Gastrocnemius medialis (tissue), 4 donors: ENCODE measurements around the gene SH2D4B.

Experiments used
- POLR2A ChIP-seq, 2 donors: fragments of 450-650 bp; IDR thresholded peaks; one replicate each; pipeline ENCODE4 v1.6.1; 2017; ENCODE audit warnings: antibody characterized with exemption in 2 of 2, mild to moderate bottlenecking in 2 of 2, moderate library complexity in 2 of 2
- TF ChIP-seq, protein P1 (sequence below), 5 experiments: fragments of 450-650 bp in 3 of 5; fragments of 200-600 bp in 2 of 5; sonication (generic) in 2 of 5; IDR thresholded peaks in 4 of 5; conservative IDR thresholded peaks in 1 of 5; 1 replicate in 4 of 5; 2 replicates in 1 of 5; pipeline ENCODE4 v1.5.1; 2016 to 2019; ENCODE audit warnings: antibody characterized with exemption in 5 of 5, mild to moderate bottlenecking in 3 of 5, moderate library complexity in 3 of 5

DNA sequence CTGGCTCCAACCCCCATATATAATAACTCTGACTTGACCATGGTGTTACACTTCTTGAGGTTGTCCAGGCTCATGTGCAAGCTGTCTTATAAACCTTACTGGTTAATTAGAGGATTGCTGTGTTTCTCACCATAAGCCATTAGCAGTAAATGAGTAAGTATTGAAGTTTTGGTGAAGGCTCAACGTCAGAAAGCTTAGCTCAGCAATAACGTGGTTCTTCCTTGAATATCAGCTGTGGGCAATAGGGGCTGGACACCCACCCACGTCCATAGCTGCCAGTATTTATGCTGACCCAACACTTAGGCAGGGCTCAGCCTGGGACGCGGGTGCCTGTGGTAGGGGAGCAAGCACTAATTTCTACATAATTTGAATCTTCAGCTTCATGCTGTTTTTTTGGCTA lies 134.1 kb downstream of the SH2D4B start:
- TF ChIP-seq, protein P1, sequence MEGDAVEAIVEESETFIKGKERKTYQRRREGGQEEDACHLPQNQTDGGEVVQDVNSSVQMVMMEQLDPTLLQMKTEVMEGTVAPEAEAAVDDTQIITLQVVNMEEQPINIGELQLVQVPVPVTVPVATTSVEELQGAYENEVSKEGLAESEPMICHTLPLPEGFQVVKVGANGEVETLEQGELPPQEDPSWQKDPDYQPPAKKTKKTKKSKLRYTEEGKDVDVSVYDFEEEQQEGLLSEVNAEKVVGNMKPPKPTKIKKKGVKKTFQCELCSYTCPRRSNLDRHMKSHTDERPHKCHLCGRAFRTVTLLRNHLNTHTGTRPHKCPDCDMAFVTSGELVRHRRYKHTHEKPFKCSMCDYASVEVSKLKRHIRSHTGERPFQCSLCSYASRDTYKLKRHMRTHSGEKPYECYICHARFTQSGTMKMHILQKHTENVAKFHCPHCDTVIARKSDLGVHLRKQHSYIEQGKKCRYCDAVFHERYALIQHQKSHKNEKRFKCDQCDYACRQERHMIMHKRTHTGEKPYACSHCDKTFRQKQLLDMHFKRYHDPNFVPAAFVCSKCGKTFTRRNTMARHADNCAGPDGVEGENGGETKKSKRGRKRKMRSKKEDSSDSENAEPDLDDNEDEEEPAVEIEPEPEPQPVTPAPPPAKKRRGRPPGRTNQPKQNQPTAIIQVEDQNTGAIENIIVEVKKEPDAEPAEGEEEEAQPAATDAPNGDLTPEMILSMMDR (IDR thresholded peaks at IDR 0.05 in 4 of 5, conservative IDR thresholded peaks at IDR 0.05 in 1 of 5), result no peak
- no peak for TF ChIP-seq POLR2A (IDR thresholded peaks at IDR 0.05)
